ENCODE results near the gene MAOB.
"Not testable (repeated sequence)": the region's sequence is repeated elsewhere in the genome, so short reads cannot be mapped to it uniquely, and the experiment has no call there.

The MAOB gene

DNA sequence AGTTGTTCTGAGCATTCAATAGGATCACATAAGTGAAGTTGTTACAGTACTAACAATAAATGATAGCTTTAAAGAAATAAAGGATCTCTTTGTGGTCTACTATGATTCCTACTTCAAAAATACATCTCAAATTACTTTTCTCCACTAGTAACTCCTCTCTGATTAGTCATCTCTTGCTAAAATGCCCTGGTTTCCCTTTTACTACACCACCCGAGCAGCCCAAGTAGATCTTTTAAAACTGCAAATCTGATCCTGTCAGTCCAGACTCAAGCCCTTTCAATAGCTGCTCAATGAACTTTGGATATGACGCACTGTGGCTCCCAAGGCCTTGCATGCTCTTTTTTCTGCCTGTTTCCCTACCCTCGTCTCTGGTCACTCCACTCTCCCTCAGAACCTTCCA is 128.6 kb downstream of the MAOB start:
- DNase-seq (ENCODE audit: low read depth in 2 of 2), result no peak

DNA sequence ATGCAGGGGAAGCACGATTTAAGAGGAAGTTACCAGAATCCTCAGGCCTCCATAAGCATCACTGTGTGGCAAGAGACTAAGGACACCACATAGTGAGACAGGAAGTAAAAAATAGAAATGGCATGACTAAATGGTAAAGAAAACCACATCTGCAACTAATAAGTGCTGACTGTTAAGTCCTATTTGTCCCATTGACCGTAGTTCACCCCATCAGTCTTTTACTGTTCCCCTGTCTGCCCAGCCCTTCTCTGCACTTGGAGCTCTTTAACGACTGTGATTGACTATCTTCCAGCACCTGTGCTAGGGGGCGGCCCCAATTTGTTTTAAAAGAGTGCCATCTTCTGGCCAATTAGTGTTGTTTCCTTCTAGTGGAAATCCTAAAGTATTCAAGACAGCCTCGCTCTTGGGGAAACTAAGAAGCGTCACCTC is 132.0 kb downstream of the MAOB start:
- peak in 1 of 2 donors; percentile 4 for DNase-seq (ENCODE audit: low read depth in 2 of 2)

DNA sequence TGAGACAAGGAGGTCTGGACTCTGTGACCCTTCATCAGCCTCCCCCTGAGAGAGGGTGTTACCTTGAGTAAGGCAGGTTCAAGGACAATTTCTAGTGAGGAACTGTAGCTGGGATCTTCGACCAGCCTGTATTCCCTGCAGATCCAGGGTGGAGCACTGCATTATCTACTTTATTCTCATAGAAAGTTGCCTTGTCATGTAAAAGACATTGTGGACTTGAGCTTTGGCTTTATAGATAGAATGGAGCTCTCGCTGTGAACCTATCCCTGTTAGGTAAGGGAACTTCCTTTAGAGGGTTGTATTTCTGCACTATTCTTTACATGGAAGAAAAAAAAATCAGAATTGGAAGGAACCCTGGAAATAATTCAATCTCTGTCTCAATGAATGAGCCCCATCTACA is 134.8 kb downstream of the MAOB start:
- DNase-seq (ENCODE audit: low read depth in 2 of 2), result no peak

GRCh38 chrX:43745938-43746721 is 136.1 kb downstream of the MAOB start:
- DNase-seq (ENCODE audit: low read depth in 2 of 2), result no peak

DNA sequence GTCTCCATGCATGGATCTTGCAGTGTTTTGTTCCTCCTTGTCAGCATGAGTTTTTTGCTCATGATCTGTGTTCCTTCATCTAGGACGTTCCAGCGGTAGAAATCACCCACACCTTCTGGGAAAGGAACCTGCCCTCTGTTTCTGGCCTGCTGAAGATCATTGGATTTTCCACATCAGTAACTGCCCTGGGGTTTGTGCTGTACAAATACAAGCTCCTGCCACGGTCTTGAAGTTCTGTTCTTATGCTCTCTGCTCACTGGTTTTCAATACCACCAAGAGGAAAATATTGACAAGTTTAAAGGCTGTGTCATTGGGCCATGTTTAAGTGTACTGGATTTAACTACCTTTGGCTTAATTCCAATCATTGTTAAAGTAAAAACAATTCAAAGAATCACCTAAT is 138.0 kb downstream of the MAOB start:
- no peak for DNase-seq (ENCODE audit: low read depth in 2 of 2)

GRCh38 chrX:43743100-43743822 is 139.0 kb downstream of the MAOB start:
- no peak for DNase-seq (ENCODE audit: low read depth in 2 of 2)

- DNase-seq (ENCODE audit: low read depth in 2 of 2), result no peak
Measured at GRCh38 chrX:43741843-43742573, 140.2 kb downstream of the MAOB start.

DNA sequence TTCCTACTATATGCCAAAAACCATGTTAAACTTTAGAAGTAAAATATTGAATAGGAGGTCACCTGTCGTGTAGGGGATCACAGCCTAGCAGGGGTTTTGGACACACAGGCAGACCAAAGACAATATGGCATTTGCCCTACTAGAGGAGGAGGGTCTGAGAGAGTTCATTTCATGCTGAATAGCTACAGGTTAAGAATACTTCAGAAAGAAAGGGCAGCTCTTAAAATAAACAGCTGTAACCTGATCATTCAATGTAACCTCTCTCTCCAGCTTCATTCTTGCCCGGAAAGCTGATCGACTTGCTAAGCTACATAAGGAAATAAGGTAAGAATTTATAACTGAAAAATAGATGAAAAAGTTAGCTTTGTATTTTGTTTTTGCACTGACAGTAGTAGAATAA is 146.3 kb downstream of the MAOB start:
- DNase-seq (ENCODE audit: low read depth in 2 of 2), result no peak

GRCh38 chrX:43735534-43735933 is 146.7 kb downstream of the MAOB start:
- no peak for DNase-seq (ENCODE audit: low read depth in 2 of 2)

DNA sequence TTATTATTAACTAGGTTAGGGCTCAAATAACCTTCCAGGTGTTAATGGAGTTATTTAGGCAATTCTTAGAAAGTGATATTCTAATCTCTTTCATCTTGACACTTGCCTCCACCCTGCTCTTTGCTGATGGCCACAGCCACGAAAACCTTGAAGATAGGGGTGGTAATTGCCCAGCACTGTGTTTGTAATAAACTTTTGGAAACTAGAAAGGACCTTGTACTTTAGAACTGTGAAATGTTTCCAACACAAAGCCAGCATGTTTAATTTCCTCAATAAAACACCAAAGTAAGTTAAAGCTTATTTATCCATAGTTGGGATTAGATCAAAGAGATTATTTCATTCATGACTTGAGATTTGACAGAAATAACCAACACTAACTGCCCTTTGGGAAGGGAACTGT is 147.8 kb downstream of the MAOB start:
- no peak for DNase-seq (ENCODE audit: low read depth in 2 of 2)

GRCh38 chrX:43733699-43734098 is 148.6 kb downstream of the MAOB start:
- DNase-seq (ENCODE audit: low read depth in 2 of 2), result no peak

DNA sequence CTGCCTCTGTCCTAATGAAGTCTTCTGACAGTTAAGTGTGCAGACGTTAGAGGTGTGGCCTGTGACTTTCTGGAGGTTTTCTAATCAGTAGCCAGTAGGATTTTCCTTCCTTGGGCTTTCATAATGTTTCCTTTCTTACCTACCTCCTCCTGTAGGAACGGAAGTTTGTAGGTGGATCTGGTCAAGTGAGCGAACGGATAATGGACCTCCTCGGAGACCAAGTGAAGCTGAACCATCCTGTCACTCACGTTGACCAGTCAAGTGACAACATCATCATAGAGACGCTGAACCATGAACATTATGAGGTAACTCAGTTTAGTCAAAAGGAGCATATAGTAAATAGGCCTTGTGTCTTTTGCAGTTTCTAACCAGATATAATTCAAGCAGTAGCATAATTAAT is 151.2 kb downstream of the MAOB start:
- DNase-seq (ENCODE audit: low read depth in 2 of 2), result no peak

- no peak for DNase-seq (ENCODE audit: low read depth in 2 of 2)
Measured at GRCh38 chrX:43728966-43729365, 153.3 kb downstream of the MAOB start.

- no peak for DNase-seq (ENCODE audit: low read depth in 2 of 2)
Measured at GRCh38 chrX:43728002-43728401, 154.2 kb downstream of the MAOB start.

GRCh38 chrX:43727254-43727653 is 155.0 kb downstream of the MAOB start:
- DNase-seq (ENCODE audit: low read depth in 2 of 2), result not testable (repeated sequence)

DNA sequence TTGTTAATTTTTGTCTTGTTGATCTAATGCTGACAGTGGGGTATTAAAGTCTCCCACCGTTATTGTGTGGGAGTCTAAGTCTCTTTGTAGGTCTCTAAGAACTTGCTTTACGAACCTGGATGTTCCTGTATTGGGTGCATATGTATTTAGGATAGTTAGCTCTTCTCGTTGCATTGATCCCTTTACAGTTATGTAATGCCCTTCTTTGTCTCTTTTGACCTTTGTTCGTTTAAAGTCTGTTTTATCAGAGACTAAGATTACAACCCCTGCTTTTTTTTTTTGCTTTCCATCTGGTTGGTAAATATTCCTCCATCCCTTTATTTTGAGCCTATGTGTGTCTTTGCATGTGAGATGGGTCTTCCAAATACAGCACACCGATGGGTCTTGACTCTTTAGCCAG is 157.0 kb downstream of the MAOB start:
- not testable (repeated sequence) for DNase-seq (ENCODE audit: low read depth in 2 of 2)

DNA sequence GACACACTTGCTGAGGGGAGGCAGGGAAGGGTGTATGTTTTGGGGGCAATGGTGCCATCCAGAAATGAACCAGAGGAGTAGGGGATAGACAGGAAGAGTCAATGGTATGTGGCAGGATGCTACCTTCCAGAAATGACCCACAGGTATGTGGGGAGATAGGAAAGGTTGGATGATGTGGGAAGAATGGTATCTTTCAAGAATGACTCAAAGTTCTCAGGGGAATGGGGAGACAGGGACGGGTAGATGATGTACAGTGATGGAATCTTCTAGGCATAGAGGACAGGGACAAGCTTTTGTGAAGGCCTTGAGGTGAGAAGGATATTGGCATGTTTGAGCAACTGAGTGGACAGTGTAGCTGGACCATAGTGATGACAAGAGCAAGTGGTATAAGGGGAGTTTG is 161.3 kb downstream of the MAOB start:
- no peak for DNase-seq (ENCODE audit: low read depth in 2 of 2)

- no peak for DNase-seq (ENCODE audit: low read depth in 2 of 2)
Measured at GRCh38 chrX:43720082-43720481, 162.2 kb downstream of the MAOB start.

- DNase-seq (ENCODE audit: low read depth in 2 of 2), result no peak
Measured at GRCh38 chrX:43718956-43719355, 163.3 kb downstream of the MAOB start.

- no peak for DNase-seq (ENCODE audit: low read depth in 2 of 2)
Measured at GRCh38 chrX:43718546-43718945, 163.7 kb downstream of the MAOB start.

DNA sequence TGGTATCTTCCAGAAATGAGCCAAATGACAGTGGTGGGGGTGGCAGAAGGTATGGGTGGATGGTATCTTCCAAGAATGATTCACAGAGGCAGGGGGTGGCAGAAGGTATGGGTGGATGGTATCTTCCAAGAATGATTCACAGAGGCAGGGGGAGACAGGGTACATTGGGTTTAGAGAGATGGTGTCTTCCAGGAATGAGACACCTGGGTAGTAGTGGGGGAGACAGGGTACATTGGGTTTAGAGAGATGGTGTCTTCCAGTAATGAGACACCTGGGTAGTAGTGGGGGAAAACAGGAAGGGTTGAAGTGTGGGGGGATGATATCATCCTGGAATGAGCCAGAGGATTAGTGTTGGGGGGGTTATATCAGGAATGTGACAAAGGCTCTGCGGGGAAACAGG is 164.2 kb downstream of the MAOB start:
- no peak for DNase-seq (ENCODE audit: low read depth in 2 of 2)

GRCh38 chrX:43717161-43717560 is 165.1 kb downstream of the MAOB start:
- no peak for DNase-seq (ENCODE audit: low read depth in 2 of 2)

- DNase-seq (ENCODE audit: low read depth in 2 of 2), result no peak
Measured at GRCh38 chrX:43716696-43717095, 165.6 kb downstream of the MAOB start.
